ENCODE data around the gene AMIGO1.
"Not testable (repeated sequence)": the region's sequence is repeated elsewhere in the genome, so short reads cannot be mapped to it uniquely, and the experiment has no call there.

AMIGO1 gene

DNA sequence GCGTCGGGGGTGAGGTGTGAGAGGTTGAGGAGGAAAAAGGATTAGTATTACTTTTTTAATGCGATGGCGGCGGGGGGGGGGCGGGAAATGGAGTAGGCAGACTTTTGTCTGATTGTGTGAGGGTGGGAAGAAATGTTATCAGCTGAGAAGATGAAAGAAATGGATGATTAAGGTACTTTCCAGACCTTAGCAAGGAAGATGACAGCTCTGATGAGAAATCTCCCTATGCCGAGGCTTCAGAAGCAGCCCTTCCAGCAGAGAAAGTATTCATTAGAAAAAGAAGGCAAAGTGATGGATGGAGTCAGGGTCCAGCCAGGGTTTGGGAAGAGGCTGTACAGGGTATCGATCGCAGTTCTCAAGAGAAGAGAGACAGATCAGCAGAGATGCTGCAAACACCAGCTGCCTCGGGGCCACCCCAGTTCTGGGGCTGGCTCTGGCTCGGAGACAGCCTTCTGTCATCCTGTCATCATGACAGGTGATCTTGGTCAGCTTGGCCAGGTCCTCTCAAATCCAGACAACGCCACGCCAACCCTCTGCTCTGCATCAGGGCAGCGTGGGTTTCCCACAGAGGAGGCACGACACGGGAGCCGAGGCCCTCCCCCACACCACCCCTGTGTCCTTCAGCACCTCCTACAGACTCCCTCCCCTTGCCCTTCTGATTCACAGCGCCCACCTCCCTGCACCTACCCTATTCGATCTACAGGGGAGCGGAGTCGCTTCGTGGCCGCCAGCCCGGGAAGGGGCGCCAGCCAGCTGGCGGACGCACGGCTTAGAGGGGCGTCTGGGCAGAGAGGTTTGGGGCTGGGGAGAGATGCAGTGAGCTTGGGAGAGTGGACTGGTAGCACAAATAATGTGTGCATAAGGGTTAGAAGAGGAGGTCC lies 26.5 kb downstream of the AMIGO1 start:
- peak in 1 of 4 experiments; percentile 25 for DNase-seq

DNA sequence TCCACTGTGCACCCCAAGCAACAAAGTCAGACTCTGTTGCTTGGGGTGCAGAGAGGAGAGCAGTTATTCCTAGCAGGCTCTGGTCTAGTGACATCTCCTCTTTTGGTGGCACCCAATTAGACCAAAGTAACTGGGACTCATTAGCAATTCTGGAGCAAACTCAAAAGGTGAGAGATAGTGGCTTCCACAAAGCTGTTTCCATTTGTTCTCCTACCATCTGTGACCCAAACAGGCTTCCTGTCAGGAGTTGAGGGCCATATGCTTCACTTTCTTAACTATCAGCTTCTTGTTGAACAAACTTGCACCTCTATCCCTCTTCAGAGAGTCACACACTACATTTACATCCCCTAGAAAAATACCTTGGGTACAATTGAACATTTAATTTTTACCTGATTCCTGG lies 27.3 kb downstream of the AMIGO1 start:
- no peak for DNase-seq

DNA sequence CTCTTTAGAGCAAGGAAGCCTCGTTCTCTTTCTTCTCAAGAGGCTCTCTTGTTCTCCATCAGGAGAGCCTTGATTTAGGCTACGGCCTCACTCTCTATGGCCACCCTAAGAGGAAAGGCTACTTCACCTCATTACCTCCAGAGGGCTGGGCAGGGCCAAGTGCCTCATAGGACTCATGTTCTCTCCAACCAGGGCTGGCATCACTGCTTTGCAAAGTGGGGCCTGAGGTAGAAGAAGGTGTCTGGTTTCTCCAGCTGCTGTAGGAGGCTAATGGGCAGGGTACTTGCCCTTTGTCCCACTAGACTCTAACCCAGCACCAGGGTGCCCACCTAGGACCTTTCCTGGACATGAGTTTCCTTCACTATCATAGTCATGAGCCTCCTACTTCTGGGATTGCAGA lies 27.9 kb downstream of the AMIGO1 start:
- DNase-seq: no peak

DNA sequence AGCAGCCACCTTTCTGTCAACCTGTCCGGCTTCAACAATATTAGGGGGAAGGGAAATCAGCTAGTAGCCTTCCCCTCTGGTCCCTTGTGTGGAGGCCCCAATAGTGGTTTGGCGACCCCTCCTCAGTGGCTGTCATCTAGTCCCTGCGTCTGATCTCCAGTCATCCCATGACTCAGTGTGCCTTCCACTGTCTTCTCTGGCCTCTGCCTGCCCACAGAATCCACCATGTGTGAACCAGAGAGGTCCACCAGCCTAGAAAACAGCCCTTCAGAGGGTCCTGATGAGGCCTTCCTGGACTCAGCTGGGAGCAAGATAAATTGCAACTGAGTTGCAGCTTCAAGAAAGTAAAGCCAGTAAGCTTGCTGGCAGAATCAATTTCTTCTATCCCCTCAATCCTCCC lies 29.6 kb downstream of the AMIGO1 start:
- no peak for DNase-seq

DNA sequence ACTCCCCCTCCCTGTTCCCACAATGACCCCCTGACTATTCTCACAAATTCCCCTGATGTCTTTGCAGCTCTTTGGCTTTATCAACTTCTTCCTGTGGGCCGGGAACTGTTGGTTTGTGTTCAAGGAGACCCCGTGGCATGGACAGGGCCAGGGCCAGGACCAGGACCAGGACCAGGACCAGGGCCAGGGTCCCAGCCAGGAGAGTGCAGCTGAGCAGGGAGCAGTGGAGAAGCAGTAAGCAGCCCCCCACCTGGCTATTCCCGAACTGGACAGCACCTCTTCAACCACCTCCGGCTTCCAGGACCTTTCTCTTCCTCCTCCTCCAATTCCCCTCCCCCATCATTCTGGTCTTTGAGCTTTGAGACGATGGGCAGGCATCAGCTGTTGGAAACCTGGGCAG lies 30.2 kb downstream of the AMIGO1 start:
- DNase-seq: no peak

DNA sequence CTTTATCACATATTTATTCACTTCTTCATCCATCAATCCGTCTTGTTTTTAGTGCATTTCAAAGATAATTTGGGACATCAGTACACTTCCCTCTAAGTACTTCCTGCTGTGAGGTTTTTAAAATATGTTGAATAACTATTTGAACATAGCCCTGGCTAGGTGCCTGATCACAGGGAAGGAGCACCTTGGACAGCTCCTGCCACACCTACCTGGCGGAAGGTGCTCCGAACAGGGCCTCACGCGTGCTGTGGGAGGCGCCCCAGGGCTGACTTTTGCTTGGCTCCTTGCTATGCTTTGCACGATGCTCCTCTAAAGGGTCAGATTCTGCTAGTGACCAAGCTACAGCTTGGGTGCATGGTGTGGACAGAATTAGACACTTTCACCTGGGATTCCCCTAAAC lies 30.7 kb downstream of the AMIGO1 start:
- DNase-seq: peak in 1 of 4 experiments; percentile 12

DNA sequence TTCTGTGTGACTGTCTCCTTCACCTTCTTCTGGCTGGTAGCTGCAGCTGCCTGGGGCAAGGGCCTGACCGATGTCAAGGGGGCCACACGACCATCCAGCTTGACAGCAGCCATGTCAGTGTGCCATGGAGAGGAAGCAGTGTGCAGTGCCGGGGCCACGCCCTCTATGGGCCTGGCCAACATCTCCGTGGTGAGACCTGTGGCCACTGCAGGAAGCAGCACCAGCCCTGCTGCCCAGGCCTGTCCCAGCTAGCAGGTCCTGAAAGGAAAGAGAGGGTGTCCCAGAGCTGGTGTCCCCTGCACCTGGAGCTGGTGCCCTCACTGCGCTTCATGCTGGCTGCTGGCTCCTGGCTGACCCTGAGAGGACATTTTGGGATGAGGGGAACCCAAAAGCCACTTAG lies 31.7 kb downstream of the AMIGO1 start:
- DNase-seq: peak in 2 of 4 experiments; percentile 27 to 33

DNA sequence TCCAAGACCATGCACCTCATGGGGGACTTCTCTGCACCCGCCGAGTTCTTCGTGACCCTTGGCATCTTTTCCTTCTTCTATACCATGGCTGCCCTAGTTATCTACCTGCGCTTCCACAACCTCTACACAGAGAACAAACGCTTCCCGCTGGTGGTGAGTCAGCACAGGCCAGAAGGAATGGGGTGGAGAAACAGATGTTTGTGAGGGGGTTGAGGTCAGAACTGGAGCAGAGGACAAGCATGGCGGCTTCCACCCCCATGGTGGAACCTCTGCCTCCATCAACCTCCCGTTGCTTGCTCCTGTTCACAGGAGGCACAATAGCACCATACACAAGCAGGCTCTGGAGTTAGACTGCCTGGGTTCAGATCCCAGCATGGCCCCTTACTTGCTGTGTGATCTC lies 32.7 kb downstream of the AMIGO1 start:
- DNase-seq: no peak

DNA sequence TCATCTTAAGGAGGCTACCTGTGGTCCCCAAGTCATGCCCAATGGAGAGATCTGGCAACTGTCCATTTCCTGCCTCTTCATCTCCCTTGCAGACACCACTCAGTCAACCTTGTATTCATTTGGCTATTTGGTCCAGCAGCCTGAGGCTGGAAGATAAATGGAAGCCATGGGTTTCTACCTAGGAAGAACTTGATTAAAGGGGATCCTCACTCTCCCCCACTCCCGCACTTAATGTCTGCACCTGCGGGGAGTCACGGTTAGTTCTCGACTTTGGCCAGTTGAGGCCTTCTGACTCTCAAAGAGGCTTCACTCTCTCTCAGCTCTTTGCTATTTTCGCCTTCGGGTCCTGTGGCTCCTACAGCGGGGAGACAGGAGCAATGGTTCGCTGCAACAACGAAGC lies 34.3 kb downstream of the AMIGO1 start:
- DNase-seq: no peak

DNA sequence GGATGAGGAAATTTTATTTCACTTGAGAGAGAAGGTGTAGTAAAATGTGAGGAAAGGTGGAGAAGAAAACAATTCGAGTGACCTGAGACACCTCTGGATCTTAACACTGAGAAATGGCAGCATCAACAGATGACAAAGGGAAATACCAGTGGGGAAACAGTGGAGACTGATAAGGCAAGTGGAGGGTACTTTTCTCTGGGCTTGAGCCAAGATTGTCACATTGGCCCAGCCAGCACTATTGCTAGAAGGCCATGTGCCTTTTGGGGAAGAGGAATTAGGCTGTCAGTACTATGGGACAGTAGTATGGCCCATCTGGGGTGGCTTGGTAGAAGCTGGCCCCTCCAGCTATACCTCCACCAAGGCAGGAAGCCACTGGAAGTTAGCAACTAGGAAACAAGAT lies 34.8 kb downstream of the AMIGO1 start:
- DNase-seq: peak in 2 of 4 experiments; percentile 11 to 30

DNA sequence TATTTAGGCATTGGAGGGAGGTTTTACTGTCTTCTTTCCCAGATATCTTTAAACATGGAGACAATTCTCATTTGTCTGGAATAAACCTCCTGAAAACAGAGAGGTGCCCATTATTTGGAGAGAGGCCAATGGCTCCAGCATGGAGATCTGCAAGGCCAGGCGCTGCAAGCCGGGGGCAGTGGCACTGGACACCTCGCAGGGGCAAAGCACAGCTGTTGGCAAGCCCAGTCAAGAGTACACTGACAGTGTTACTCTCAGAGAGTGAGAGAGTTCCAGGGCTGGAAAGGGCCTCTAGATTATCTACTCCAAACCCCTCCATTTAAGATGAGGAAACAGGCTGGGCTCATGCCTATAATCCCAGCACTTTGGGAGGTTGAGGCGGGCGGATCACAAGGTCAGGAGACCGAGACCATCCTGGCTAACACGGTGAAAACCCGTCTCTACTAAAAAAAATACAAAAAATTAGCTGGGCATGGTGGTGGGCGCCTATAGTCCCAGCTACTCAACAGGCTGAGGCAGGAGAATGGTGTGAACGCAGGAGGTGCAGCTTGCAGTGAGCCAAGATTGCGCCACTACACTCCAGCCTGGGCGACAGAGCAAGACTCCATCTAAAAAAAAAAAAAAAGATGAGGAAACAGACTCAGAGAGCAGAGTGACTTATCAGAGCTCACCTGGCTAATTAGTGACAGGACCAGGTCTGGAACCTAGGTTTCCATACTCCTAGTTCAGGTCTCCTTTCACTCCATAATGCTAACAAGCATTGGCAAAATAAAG lies 36.1 kb downstream of the AMIGO1 start:
- not testable (repeated sequence) for DNase-seq

DNA sequence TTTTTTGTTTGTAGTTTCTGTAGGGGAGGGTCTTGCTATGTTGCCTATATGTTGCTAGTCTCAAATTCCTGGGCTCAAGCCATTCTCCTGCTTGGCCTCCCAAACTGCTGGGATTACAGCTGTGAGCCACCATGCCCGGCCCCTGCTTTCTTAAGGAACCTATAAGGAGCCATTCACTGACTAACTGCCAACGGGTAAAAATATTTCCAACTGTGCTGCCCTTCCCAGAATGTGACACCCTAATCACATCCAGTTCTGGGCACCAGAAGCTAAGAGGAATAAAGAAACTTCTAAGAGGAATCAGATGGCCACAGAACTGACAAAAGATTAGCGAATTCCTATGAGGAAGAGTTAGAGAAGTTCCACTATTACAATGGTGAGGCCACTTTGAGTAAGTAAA lies 36.7 kb downstream of the AMIGO1 start:
- DNase-seq: no peak

DNA sequence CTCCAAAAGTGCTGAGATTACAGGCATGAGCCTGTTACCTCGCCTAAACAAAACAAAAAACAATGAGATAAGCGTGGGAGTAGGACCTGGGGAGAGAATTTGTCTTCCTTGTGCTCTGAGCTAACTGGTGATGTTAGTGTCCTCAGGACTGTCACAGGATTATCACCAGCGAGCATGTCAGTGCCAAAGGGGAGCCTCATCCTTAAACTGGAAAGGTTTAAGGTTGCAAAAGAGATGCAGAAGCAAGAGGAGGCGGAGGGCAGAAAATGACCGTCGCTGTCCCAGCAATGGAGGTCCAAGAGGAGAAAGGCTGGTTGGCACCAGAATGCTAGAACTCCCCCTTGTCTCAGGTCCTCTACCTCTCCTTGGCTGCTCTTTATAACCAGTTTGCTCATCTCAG lies 39.3 kb downstream of the AMIGO1 start:
- DNase-seq: no peak

DNA sequence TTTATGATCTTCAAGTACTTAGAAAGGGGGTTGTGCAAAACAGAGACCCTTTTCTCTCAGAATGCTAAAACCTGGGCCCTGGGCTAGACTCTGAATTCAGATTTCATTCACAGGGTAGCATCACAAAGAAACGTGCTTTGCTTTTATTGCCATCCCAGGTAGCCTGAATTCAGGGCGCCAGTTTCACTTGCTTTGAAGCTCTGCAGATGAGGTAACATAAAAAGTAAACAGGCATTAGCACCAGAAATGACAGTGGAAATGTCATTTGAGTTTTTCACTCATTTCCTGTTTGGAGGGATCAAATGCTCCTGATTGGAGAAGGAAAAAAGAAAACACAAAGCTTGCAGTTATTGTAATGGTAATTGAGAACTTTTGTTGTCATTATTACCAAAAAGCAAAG lies 40.6 kb downstream of the AMIGO1 start:
- DNase-seq: no peak

DNA sequence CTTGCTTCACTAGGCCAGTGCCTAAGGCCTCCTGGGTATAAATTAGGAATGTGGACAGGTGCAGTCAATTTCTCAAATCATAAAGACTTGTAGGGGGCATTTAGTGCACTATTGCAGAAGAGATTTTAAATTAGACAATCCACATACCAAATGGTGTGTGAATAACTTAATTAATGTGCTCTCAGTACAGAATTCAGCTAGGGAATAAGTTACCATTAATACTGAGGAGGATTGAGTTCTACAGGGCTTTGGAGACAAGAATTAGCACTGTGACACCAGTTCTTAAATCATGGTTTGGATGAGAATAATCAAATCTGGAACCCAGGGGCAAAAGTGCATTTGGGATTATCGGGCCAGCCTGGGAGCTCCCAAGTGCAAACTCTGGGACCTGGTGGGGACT lies 41.5 kb downstream of the AMIGO1 start:
- DNase-seq: no peak

DNA sequence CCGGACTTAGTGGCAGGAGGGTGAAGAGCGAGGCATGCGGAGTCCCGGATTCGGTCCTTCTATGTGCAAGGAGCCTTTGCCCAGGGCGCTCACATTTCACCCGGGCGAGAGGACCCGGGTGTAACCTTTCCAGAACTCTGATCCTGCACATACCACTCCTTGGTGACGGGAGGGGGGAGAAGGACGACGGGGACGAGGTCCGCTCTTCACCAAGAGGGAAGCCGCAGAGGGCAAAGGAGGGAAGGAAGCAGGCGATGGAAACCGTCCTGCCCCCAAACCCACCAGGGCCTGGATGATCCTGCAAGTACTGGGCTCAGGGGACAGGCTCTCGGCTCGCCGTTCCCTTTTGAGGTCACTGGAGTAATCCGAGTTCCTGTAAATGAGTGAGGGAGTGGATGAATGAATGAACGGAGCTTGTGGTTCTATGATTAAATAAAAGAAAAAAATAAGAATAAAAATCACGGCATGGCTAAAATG lies 42.2 kb downstream of the AMIGO1 start:
- DNase-seq: peak in 2 of 4 experiments; percentile 10 to 16

DNA sequence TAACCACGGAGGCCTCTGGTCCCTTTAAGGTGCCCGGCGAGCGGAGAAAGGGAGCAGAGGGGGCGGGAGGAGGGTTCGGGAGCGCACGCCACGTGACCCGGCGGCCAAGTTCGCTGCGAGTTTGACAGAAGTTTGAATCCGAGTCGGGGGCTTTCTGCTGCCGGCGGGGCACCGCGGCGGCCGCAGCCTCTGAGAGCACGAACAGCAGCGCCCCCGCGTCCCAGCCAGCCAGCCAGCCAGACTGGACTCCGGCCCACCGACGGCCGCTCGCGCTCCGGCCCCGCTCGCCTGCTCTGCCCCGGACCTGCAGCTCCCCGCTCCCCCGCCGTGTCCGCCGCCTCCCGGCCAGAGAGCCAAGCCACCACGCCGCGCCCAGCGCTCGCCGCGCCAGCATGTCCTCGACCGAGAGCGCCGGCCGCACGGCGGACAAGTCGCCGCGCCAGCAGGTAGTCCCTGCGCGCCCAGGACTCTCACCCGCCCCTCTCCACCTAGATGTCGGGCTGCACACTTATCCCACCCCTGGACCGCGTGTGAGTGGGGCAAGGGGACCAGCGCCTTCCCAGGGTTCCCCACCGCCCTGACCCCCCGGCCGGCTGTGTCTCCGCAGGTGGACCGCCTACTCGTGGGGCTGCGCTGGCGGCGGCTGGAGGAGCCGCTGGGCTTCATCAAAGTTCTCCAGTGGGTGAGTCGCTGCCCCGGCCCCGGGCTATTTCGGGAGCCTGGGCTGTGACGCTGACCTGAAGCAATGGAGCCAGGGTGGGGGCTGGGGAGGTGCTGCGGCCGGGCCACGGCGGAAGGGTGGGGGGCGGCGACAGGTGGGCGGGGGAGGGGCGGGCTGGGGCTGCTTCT lies 42.9 kb downstream of the AMIGO1 start, which contains the start of gene SYPL2:
SYPL2 (plus strand) TSS at position 95 of the 849 bp plus-strand sequence; CDS start at position 393, 298 bp downstream.
- peak; percentile 21 to 63 (median 36) for DNase-seq

DNA sequence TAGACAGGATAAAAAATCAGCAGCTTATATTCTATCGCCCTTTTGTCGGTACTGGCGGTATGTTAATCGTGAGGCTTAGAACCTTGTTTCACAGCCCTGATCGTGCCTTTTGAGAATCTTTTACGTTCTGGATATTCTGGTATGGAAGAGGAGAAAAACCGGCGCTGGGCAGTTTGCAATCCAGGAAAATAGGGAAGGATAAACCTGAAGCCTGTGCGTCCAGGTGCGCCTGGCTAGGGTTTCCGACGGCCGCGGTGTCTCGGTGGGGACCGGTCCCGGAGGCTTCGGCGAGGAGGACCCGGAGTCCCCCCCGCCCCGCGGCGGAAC lies 43.4 kb downstream of the AMIGO1 start:
- DNase-seq: no peak

DNA sequence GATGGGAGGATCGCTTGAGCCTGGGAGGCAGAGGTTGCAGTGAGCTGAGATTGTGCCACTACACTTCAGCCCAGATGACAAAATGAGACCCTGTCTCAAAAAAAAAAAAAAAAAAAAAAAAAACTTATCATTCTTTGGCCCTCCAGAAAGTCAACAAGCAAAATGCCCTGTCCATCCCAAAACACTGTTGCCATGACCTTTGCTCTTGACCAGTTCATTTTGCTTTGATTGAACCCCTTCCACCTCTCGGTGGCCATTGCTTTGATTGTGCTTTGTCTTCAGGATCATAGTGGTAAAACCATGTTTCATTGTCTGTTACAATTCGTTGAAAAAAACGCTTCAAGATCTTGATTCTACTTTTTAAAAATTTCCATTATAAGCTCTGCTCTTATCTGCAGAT lies 51.7 kb downstream of the AMIGO1 start:
- no peak for DNase-seq

DNA sequence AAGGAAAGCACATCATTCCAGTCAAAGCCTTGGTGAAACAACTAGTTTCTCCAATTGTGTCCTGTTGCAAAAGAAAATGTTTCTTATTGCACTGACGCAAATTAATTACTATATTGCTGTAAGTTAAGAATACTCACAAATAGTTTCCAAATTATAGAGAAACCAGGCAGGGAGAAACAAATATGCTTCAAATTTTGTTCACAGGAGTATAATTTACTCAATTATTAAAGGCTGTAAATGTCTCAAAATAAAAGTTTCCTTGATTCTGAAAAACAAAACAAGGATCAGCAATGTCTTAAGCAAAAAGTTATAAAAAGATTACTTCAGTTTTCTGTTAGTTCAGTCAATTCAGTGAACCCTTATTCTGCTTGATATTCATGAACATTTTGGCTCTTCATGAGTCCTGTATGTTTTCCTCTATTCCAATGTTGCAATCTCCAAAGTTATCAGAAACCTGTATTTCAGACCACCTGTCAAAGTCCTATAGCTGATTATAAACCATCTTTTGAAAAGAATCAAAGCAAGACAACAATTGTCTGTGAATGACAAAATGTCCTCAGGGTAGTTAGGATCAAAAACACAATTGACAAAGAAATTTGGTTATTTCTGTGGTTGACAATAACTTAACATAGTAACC lies 54.9 kb downstream of the AMIGO1 start:
- DNase-seq: no peak

Data from suppressor macrophage (primary cell).